ENCODE results near the gene KBTBD8. TPM values are rescaled to one million over a fixed set of nuclear protein-coding genes. Genes with fewer than 3 reads are reported as not detected.

KBTBD8 gene, protein sequence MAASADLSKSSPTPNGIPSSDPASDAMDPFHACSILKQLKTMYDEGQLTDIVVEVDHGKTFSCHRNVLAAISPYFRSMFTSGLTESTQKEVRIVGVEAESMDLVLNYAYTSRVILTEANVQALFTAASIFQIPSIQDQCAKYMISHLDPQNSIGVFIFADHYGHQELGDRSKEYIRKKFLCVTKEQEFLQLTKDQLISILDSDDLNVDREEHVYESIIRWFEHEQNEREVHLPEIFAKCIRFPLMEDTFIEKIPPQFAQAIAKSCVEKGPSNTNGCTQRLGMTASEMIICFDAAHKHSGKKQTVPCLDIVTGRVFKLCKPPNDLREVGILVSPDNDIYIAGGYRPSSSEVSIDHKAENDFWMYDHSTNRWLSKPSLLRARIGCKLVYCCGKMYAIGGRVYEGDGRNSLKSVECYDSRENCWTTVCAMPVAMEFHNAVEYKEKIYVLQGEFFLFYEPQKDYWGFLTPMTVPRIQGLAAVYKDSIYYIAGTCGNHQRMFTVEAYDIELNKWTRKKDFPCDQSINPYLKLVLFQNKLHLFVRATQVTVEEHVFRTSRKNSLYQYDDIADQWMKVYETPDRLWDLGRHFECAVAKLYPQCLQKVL
- total RNA-seq = 1 to 10 TPM in 2 of 4 donors, under 1 TPM in 2; 0.48 to 1.9 (median 1.0) TPM

GRCh38 chr3:66998113-66998903, at the start of gene KBTBD8:
Gene KBTBD8, plus strand, starts transcription at chr3:66998307. Its CDS starts 49 bp downstream, at chr3:66998356.
- Histone ChIP-seq H3K4me1 (peaks cover 12% of the 10 kb centered on the region), H3K27ac (peak within 1 kb of the TSS; percentile 63), H3K4me3 (peak within 1 kb of the TSS; percentile 87), H3K36me3 (no peaks in the 10 kb centered on the region), H3K9me3 (no peaks in the 10 kb centered on the region), H3K27me3 (peaks cover 10% of the 10 kb centered on the region)
- under 1% methylated on average over 50 of the region's 75 CpGs for WGBS
- TF ChIP-seq POLR2AphosphoS5 (IDR thresholded peaks at IDR 0.05) (peak in 1 of 3 donors; percentile 38), POLR2A (IDR thresholded peaks at IDR 0.05) (no peak), EP300 (IDR thresholded peaks at IDR 0.05) (no peak)
- TF ChIP-seq, protein P1, sequence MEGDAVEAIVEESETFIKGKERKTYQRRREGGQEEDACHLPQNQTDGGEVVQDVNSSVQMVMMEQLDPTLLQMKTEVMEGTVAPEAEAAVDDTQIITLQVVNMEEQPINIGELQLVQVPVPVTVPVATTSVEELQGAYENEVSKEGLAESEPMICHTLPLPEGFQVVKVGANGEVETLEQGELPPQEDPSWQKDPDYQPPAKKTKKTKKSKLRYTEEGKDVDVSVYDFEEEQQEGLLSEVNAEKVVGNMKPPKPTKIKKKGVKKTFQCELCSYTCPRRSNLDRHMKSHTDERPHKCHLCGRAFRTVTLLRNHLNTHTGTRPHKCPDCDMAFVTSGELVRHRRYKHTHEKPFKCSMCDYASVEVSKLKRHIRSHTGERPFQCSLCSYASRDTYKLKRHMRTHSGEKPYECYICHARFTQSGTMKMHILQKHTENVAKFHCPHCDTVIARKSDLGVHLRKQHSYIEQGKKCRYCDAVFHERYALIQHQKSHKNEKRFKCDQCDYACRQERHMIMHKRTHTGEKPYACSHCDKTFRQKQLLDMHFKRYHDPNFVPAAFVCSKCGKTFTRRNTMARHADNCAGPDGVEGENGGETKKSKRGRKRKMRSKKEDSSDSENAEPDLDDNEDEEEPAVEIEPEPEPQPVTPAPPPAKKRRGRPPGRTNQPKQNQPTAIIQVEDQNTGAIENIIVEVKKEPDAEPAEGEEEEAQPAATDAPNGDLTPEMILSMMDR (IDR thresholded peaks at IDR 0.05) = no peak
- peak; percentile 98 for DNase-seq (ENCODE audit: low spot score in 2 of 2)

- peaks cover 10% of the 10 kb centered on the region for H3K27me3 ChIP-seq
- H3K9me3 ChIP-seq = no peaks in the 10 kb centered on the region
- DNase-seq (ENCODE audit: low spot score in 2 of 2) = no peak
- H3K4me3 ChIP-seq = no peak overlapping the region
- no peak overlapping the region for H3K27ac ChIP-seq
- WGBS = 87% methylated on average over 2 of the region's 2 CpGs
- TF ChIP-seq POLR2A (IDR thresholded peaks at IDR 0.05) (no peak), POLR2AphosphoS5 (IDR thresholded peaks at IDR 0.05) (no peak), EP300 (IDR thresholded peaks at IDR 0.05) (no peak)
- TF ChIP-seq, protein P1 (IDR thresholded peaks at IDR 0.05) = no peak
- no peaks in the 10 kb centered on the region for H3K4me1 ChIP-seq
- H3K36me3 ChIP-seq = no peaks in the 10 kb centered on the region
Observed at GRCh38 chr3:66948838-66949237, 49.3 kb upstream of the KBTBD8 start.

DNA sequence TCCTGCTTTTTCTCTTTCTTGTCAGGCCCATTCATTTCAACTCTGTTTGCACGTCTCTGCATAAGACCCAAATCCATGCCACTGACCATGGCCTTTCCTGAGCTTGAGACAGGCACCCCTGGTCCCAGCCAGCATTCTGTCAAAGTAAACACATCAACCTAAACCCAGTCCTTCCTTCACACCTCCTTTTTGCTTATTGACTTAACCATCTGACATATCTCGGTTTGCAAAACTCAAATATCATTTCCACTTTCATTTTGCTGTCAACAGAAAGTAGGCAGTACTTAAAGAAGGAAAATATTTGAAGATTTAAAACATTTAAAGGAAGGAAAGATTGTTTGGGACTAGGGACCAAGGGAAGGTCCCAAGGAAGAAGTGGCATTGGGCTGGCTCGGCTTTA, 48.2 kb upstream of the KBTBD8 start:
- 89% methylated on average over 3 of the region's 3 CpGs for WGBS
- no peak overlapping the region for H3K27ac ChIP-seq
- DNase-seq (ENCODE audit: low spot score in 2 of 2) = no peak
- TF ChIP-seq, protein P1 (IDR thresholded peaks at IDR 0.05) = no peak
- TF ChIP-seq POLR2AphosphoS5 (IDR thresholded peaks at IDR 0.05) = no peak
- TF ChIP-seq EP300 (IDR thresholded peaks at IDR 0.05) = no peak
- TF ChIP-seq POLR2A (IDR thresholded peaks at IDR 0.05) = no peak
- no peaks in the 10 kb centered on the region for H3K9me3 ChIP-seq
- no peak overlapping the region for H3K4me3 ChIP-seq
- peaks cover 10% of the 10 kb centered on the region for H3K27me3 ChIP-seq
- H3K4me1 ChIP-seq = no peaks in the 10 kb centered on the region
- H3K36me3 ChIP-seq = no peaks in the 10 kb centered on the region

GRCh38 chr3:66952357-66952756, 45.8 kb upstream of the KBTBD8 start:
- no peaks in the 10 kb centered on the region for H3K9me3 ChIP-seq
- H3K27ac ChIP-seq = no peak overlapping the region
- no peak overlapping the region for H3K4me3 ChIP-seq
- no peak for TF ChIP-seq POLR2A (IDR thresholded peaks at IDR 0.05)
- TF ChIP-seq, protein P1 (IDR thresholded peaks at IDR 0.05) = no peak
- no peak for TF ChIP-seq POLR2AphosphoS5 (IDR thresholded peaks at IDR 0.05)
- no peak for TF ChIP-seq EP300 (IDR thresholded peaks at IDR 0.05)
- H3K27me3 ChIP-seq = peaks cover 10% of the 10 kb centered on the region
- WGBS = 82% methylated on average over 1 of the region's 1 CpG
- no peak for DNase-seq (ENCODE audit: low spot score in 2 of 2)
- H3K36me3 ChIP-seq = no peaks in the 10 kb centered on the region
- H3K4me1 ChIP-seq = no peaks in the 10 kb centered on the region
